ENCODE data around the gene UBE2M.
A peak's percentile ranks its signal among the peaks of the same experiment; 100 is the strongest.
"Not testable (repeated sequence)": the region's sequence is repeated elsewhere in the genome, so short reads cannot be mapped to it uniquely, and the experiment has no call there.

UBE2M gene

DNA sequence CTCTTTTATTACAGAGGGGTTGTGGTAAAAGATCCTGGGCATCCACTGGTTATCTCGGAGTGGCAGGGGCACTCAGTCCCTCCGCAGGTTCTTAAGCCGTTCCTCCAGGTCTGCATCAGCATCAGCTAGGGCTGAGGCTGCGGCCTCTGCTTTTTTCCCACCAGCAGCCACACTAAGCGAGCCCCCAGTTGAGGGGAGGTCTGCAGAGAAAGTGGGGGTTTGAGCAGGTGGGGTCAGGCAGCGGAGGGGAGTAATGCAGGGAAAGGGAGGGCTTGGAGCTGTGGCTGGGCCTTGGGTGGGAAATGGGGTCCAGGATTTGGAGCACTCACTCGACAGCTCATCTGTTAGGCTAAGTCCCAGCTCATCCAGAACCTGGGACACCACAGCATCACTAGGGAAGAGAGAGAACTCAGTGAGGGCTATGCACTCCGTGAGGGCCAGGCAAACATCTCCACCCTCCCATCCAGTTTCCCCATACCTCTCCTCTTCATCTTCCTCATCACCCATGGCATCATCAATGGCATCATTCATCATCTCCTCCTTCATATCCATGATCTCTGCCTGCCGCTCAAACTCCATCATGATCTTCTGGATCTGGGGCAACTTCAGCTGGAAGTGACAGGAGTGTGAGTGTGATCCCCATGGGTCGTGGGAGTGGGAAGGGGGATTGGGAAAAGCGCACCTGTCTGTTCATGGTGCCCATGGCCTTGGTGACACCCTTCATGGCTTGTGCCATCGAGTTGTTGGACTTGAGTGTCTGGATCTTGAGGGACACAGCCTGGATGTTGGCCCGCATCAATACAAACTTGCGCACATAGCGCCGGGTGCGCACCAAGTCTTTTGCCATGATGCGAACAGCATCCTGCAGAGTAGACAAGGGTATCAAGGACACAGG is 6.6 kb downstream of the UBE2M start:
- DNase-seq: no peak
- H3K4me1 Mint-ChIP-seq: peaks cover 66% of the 10 kb centered on the region

DNA sequence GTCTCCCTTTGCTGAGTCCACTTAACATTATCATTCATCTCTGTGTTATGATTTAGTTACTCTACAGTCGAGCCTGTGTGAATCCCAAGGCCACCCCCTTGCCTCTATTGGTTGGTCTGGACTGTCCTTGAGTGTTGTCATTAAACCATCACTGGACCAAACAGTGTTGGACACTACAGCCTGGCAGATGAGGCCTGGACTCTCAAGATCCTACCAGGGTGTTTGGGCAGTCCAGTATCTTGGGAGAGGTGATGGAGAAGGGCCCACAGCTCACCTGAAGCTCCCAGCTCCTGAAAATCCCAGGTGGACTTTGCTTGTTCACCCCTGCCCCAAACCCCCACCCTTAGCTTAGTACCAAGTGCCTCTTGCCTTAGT is 7.3 kb downstream of the UBE2M start:
- DNase-seq: no peak
- Mint-ChIP-seq H3K4me1 (peaks cover 66% of the 10 kb centered on the region), H3K27me3 (no peaks in the 10 kb centered on the region), H3K9me3 (no peaks in the 10 kb centered on the region), H3K4me3 (no peak overlapping the region), H3K27ac (peak overlapping the region in 1 of 2 donors; percentile 74)
- no peak for ATAC-seq

More for the DNA sequence above, 6.6 kb downstream of the UBE2M start:
- H3K27me3 Mint-ChIP-seq: no peaks in the 10 kb centered on the region
- H3K4me3 Mint-ChIP-seq: no peak overlapping the region
- peak overlapping the region in 1 of 2 donors; percentile 74 for H3K27ac Mint-ChIP-seq
- no peak for ATAC-seq
- no peaks in the 10 kb centered on the region for H3K9me3 Mint-ChIP-seq

- DNase-seq: no peak
- Mint-ChIP-seq H3K4me1 (peaks cover 66% of the 10 kb centered on the region), H3K4me3 (no peak overlapping the region), H3K27me3 (no peaks in the 10 kb centered on the region), H3K27ac (peak overlapping the region in 1 of 2 donors; percentile 74), H3K9me3 (no peaks in the 10 kb centered on the region)
- no peak for ATAC-seq
Measured at GRCh38 chr19:58550362-58551122, 7.9 kb downstream of the UBE2M start.

- no peak for ATAC-seq
- no peak overlapping the region for H3K4me3 Mint-ChIP-seq
- H3K9me3 Mint-ChIP-seq: no peaks in the 10 kb centered on the region
- no peak for DNase-seq
- H3K4me1 Mint-ChIP-seq: peaks cover 63% of the 10 kb centered on the region
- peak overlapping the region in 1 of 2 donors; percentile 32 for H3K27ac Mint-ChIP-seq
- no peaks in the 10 kb centered on the region for H3K27me3 Mint-ChIP-seq
Measured at GRCh38 chr19:58549664-58550361, 8.6 kb downstream of the UBE2M start.

- no peak for DNase-seq
- Mint-ChIP-seq H3K4me1 (peaks cover 60% of the 10 kb centered on the region), H3K9me3 (no peaks in the 10 kb centered on the region), H3K27ac (peak overlapping the region in 1 of 2 donors; percentile 35), H3K4me3 (no peak overlapping the region), H3K27me3 (no peaks in the 10 kb centered on the region)
- no peak for ATAC-seq
Measured at GRCh38 chr19:58548859-58549663, 9.3 kb downstream of the UBE2M start.

- Mint-ChIP-seq H3K4me1 (peaks cover 54% of the 10 kb centered on the region), H3K4me3 (peak overlapping the region; percentile 86 to 95), H3K27ac (peak overlapping the region in 1 of 2 donors; percentile 97), H3K27me3 (peaks cover 5% of the 10 kb centered on the region), H3K9me3 (no peaks in the 10 kb centered on the region)
- no peak for ATAC-seq
- no peak for DNase-seq
Measured at GRCh38 chr19:58547323-58548312, 10.8 kb downstream of the UBE2M start.

DNA sequence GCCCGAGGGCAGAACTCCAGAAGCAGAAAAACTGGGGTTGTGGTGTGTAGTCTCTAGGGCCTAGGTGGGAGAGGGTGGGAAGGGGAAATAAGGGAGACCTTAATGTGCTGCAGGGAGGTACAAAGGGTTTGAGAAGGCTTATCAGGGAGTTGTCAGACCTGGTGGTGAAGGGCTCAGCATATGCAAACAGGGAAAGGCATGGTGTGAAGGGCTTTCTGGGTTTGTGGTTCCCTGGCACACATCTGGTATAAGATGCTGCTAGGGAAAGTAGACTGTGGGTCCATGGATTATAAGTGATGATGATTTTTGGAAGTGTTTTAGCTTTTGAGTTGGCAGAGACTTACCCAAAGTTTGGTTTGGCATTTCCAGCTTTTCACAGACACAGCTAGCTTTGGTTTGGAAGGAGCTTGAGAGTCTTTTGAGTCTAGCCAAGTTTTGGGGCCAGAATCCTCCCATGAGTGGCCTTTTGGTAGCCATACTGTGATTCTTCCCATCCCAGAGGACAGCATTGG is 12.3 kb downstream of the UBE2M start:
- ATAC-seq (no peak), DNase-seq (no peak)
- H3K9me3 Mint-ChIP-seq: no peaks in the 10 kb centered on the region
- peaks cover 51% of the 10 kb centered on the region for H3K4me1 Mint-ChIP-seq
- peaks cover 16% of the 10 kb centered on the region for H3K27me3 Mint-ChIP-seq
- peak overlapping the region; percentile 88 to 97 for H3K27ac Mint-ChIP-seq
- H3K4me3 Mint-ChIP-seq: peak overlapping the region; percentile 86 to 95

DNA sequence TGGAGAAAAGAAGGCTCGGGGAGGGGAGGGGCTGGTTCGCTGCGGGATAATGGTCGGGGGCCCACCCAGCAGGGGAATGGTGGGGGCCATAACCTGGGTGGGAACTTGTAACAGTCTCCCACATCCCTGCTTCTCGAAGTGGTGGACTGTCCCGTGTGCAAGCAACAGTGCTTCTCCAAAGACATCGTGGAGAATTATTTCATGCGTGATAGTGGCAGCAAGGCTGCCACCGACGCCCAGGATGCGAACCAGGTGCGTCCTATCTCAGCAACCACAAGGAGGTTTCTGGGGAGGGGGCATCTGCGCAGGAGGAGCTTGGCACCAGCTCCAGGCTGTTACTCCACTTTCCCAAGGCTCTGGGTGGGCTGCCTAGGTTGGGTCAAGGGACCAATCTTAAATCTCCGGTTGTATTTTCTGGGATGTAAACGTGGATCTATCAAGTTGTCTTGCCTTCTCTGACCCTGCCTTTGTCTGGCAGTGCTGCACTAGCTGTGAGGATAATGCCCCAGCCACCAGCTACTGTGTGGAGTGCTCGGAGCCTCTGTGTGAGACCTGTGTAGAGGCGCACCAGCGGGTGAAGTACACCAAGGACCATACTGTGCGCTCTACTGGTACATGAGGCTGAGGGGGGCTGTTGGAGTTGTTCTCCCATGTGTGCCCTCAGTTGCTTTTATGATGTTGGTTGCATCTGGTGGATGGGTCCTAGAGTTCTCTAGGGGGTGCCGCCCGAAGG is 13.0 kb downstream of the UBE2M start:
- H3K27ac Mint-ChIP-seq: peak overlapping the region; percentile 90 to 97
- peaks cover 51% of the 10 kb centered on the region for H3K4me1 Mint-ChIP-seq
- H3K27me3 Mint-ChIP-seq: peaks cover 17% of the 10 kb centered on the region
- H3K9me3 Mint-ChIP-seq: no peaks in the 10 kb centered on the region
- DNase-seq: no peak
- H3K4me3 Mint-ChIP-seq: peak overlapping the region; percentile 86 to 95
- no peak for ATAC-seq

DNA sequence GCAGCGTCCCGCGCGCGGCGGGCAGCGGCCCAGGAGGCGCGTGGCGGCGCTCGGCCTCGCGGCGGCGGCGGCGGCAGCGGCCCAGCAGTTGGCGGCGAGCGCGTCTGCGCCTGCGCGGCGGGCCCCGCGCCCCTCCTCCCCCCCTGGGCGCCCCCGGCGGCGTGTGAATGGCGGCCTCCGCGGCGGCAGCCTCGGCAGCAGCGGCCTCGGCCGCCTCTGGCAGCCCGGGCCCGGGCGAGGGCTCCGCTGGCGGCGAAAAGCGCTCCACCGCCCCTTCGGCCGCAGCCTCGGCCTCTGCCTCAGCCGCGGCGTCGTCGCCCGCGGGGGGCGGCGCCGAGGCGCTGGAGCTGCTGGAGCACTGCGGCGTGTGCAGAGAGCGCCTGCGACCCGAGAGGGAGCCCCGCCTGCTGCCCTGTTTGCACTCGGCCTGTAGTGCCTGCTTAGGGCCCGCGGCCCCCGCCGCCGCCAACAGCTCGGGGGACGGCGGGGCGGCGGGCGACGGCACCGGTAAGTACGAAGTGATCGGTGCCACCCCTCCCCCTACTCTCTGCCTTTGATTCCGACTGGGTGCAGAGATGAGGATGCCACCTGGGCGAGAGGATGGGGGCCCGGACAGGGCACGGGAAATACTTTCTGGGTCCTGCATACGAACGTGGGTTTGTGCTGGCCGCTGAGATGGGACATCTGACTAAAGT is 13.7 kb downstream of the UBE2M start:
- peaks cover 46% of the 10 kb centered on the region for H3K4me1 Mint-ChIP-seq
- H3K4me3 Mint-ChIP-seq: peak overlapping the region; percentile 89 to 95
- H3K27me3 Mint-ChIP-seq: peaks cover 24% of the 10 kb centered on the region
- peak overlapping the region; percentile 90 to 97 for H3K27ac Mint-ChIP-seq
- ATAC-seq: peak; percentile 59
- H3K9me3 Mint-ChIP-seq: no peaks in the 10 kb centered on the region
- DNase-seq: no peak

GRCh38 chr19:58543826-58544590 is 14.4 kb downstream of the UBE2M start, which contains the start of gene TRIM28:
Gene TRIM28, plus strand, starts transcription at chr19:58544064. Its CDS starts 694 bp downstream, at chr19:58544758.
- H3K9me3 Mint-ChIP-seq: no peaks in the 10 kb centered on the region

DNA sequence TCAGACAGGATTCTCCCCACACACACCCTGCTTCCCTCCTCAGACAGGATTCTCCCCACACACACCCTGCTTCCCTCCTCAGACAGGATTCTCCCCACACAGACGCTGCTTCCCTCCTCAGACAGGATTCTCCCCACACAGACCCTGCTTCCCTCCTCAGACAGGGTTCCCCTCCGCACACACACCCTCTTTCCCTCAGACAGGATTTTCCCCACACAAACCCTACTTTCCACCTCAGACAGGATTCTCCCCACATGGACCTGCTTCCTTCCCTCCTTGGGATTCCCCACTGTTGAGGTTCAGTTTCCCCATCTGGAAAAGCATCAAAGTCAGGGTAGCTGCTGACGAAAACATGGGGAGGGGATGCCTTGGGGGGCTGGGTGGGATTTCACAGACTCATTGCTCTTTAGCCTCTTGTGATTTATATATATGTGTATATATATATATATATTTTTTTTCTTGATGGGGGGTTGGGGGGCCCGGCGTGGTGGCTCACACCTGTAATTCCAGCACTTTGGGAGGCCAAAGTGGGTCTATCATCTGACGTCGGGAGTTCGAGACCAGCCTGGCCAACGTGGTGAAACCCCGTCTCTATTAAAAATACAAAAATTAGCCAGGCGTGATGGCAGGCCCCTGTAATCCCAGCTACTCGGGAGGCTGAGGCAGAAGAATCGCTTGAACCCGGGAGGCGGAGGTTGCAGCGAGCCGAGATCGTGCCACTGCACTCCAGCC is 15.6 kb downstream of the UBE2M start:
- not testable (repeated sequence) for ATAC-seq, H3K27ac Mint-ChIP-seq, DNase-seq, H3K9me3 Mint-ChIP-seq
- H3K4me1 Mint-ChIP-seq: peaks cover 52% of the 10 kb centered on the region
- H3K27me3 Mint-ChIP-seq: peaks cover 33% of the 10 kb centered on the region
- H3K4me3 Mint-ChIP-seq: peak overlapping the region in 1 of 2 donors; percentile 42

More at GRCh38 chr19:58543826-58544590, 14.4 kb downstream of the UBE2M start, which contains the start of gene TRIM28:
- H3K27ac Mint-ChIP-seq: peak within 1 kb of the TSS; percentile 97 to 98
- ATAC-seq (peak; percentile 99), DNase-seq (peak; percentile 100)
- peaks cover 32% of the 10 kb centered on the region for H3K27me3 Mint-ChIP-seq
- H3K4me1 Mint-ChIP-seq: peaks cover 47% of the 10 kb centered on the region
- H3K4me3 Mint-ChIP-seq: peak within 1 kb of the TSS; percentile 89 to 95

Data from stimulated activated naive CD8-positive, alpha-beta T cell treated with anti-CD3 and anti-CD28 coated beads, Interleukin-15, amount 100 ng/mL, for 72 hours (primary cell).